ENCODE measurements around the gene FAM72C.
"Not testable (repeated sequence)": the region's sequence is repeated elsewhere in the genome, so short reads cannot be mapped to it uniquely, and the experiment has no call there.

The FAM72C gene

DNA sequence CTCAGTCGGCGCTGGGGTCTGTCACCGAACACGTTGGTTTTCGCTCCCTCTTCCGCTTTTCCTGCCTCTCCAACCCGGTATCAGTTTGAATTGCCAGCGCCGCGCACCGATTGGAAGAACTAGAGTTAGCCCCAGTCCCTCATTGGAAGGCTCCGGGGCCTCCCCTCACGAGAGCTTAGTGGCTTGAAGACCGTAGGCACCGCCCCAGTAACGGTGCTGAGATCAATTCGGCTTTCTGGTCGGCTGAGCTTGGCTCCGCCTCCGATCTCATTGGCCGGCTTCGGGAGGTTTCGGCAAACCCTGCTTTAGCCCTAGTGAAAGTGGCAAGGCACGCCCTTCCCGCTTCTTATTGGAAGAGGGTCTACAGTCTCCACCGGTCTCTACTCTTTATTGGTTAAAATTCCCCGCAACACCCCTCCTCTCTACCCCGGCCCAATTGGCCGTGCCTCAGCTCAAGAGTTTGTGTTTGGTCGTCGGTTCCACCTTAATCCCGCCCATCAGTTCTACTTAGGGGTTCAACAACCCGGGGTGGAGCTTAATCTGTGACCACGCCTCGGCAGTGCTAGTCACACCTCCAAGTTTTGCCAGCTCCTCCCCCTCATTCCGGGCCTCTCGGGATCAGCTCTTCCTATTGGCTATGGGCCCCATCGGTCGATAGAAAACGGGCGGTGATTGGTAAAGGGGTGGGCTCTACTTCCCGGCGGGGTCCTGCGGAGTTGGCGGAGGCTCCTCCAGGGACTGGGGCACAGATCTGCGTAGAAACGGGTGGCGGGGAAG lies at the start of gene FAM72C:
Gene FAM72C (minus strand): TSS at position 63 of the 777 bp plus-strand sequence. CDS start 845 bp downstream, outside the sequence.
- in situ Hi-C loops (cut with HindIII; ENCODE audit: low sequenced_read_pairs): not testable (repeated sequence)

GRCh38 chr1:144020001-144020738 lies 48.4 kb upstream of the FAM72C start:
- in situ Hi-C loops (cut with HindIII; ENCODE audit: low sequenced_read_pairs): not testable (repeated sequence)

DNA sequence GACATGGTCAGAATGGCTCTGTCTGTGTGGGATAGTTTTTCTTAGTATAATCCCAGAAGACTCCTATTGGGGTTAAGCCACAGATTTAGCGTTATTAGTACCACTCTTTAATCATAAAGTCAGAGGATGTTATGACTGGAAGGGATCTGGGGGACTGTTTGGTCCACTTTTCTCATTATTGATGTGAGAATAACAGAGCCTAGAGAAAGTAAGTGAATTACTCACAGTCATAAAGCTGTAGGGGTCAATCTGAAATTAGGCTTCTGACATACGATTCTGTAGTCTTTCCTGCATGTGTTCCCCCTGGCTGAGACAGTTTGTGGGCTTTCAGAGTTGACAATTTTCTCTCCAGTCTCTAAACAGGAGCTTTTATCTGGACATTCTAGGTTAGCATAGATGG lies 47.3 kb upstream of the FAM72C start:
- in situ Hi-C loops (cut with HindIII; ENCODE audit: low sequenced_read_pairs): not testable (repeated sequence)

GRCh38 chr1:144015180-144015966 lies 43.6 kb upstream of the FAM72C start:
- in situ Hi-C loops (cut with HindIII; ENCODE audit: low sequenced_read_pairs): not testable (repeated sequence)

- in situ Hi-C loops (cut with HindIII; ENCODE audit: low sequenced_read_pairs): not testable (repeated sequence)
Measured at GRCh38 chr1:144014528-144014927, 42.7 kb upstream of the FAM72C start.

- in situ Hi-C loops (cut with HindIII; ENCODE audit: low sequenced_read_pairs): not testable (repeated sequence)
Measured at GRCh38 chr1:144014121-144014520, 42.3 kb upstream of the FAM72C start.

DNA sequence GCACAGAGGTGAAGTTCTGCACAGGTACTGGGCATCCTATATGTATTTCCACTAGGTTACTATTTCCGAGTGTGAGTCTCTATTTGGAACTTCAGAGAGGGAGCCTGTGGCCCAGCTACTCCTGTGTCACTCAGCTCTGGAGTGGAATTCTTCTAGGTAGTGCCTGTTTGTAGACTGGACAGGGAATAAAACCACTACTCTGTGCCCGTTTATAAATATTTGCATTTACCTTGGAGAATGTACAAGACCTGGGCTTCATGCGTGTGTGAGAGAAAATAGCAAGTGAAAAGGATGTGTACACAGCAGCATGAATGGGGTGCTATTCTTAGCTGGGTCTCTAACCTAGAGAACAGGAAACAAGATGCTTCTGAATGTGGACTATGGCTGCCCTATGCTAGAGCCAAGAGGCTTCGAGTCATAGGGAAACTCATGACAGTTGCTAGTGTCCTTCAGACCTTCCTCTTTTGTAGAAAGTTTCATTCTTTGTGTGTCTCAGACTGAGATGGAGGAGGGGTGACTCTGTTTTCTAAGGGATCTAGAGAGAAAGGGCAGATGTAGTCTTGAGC lies 40.5 kb upstream of the FAM72C start:
- in situ Hi-C loops (cut with HindIII; ENCODE audit: low sequenced_read_pairs): not testable (repeated sequence)

DNA sequence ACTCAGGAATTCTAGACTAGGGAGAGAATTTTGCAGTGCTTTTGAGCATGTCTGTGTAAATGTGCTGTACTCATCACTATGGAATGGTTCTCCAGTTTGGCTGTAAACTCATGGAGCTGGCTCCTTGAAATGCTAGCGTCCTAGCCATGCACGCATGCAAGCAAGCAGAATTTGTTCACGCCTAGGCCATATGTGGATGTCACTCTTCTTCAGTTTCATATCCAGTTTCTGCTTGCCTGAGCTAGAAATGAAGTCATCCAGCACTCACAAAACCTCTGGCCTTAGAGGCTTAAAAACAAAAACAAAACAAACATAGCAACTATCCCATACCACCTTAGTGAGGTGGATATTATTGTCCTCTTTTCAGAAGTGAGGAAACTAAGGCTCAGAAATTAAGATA lies 37.6 kb upstream of the FAM72C start:
- in situ Hi-C loops (cut with HindIII; ENCODE audit: low sequenced_read_pairs): not testable (repeated sequence)

GRCh38 chr1:144004259-144004658 lies 32.5 kb upstream of the FAM72C start:
- in situ Hi-C loops (cut with HindIII; ENCODE audit: low sequenced_read_pairs): not testable (repeated sequence)

- in situ Hi-C loops (cut with HindIII; ENCODE audit: low sequenced_read_pairs): not testable (repeated sequence)
Measured at GRCh38 chr1:144003306-144004029, 31.7 kb upstream of the FAM72C start.

DNA sequence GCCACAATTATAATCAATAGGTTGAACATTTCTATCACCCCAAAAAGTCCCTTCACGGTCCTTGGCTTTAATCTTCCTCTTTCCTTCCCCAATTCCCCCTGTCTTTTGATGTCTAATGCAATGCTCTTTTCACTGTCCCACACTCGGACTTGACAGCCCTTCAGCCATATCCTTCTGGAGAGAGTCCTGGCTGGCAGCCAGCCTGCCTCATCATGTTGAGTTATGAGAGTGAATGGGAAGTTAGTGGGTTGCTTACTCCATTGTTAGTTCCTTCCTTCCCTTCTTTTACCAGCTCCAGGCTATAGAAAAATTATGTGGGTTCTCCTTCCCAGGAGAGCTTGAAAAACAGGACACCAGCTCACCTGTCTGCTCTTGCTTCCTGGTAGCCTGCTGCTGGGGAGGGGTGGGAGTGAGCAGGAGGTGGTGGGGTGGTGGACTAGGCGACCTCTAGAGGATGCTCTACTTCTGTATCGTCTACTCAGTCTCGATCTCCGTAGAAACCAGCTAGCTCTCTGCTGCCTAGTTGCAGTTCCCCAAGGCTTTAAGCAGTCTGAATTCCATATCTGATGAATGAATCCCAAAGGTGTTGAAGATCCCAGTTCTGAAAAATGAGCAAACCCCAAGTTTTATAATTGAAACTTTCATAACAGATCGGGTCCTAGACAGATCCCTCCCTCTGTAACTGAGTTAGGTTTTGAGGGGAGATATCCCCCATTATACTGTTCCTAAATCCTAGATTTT lies 30.5 kb upstream of the FAM72C start:
- in situ Hi-C loops (cut with HindIII; ENCODE audit: low sequenced_read_pairs): not testable (repeated sequence)

DNA sequence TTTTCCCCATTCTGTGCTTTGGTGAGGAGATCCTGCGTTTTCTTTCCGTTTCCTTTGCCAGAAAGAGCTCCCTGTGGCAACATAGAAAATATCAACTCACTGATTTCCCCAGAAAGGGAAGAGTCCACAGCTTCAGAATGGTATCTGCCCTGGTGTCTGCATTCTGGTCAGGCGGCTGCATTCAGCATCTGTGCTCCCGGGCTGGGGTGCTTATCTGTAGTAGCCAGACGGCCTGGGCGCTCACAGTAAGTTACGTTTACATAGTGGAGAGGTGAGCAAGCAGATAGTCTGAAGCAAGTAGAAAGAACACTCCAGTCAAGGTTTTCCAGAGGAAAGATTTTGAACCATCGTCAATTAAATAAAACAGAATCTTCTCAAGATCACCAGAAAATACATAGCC lies 29.3 kb upstream of the FAM72C start:
- in situ Hi-C loops (cut with HindIII; ENCODE audit: low sequenced_read_pairs): not testable (repeated sequence)

- in situ Hi-C loops (cut with HindIII; ENCODE audit: low sequenced_read_pairs): not testable (repeated sequence)
Measured at GRCh38 chr1:143996020-143996419, 24.2 kb upstream of the FAM72C start.

DNA sequence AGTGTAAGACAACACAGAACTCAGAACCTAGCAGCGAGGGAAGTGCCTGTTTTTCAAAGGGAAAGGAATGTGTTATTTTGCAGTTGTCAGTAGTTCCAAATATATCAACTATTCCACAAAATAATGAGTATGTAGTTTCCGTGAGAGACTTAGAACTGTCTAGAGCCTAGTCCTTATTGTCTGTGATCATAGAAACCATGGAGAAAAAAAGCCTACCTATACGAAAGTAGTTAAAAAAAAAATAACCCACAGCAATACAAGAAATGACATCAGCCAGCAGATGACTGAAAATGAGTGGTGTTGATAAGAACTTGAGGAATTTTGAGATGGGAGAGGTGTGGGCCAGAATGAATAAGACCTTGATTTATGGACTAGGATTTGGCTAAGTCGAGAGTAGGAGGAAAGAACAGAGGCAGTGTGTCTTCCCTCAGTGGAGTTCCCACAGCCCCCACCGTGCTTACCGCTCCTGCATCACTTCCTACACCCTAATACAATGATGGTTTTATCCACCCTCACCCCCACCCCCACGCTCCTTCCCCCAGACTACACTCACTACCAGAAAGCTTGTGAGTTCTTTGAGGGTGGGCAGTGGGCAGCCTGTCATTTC lies 21.6 kb upstream of the FAM72C start:
- in situ Hi-C loops (cut with HindIII; ENCODE audit: low sequenced_read_pairs): not testable (repeated sequence)

- in situ Hi-C loops (cut with HindIII; ENCODE audit: low sequenced_read_pairs): not testable (repeated sequence)
Measured at GRCh38 chr1:143990699-143991098, 18.9 kb upstream of the FAM72C start.

GRCh38 chr1:143989719-143990118 lies 17.9 kb upstream of the FAM72C start:
- in situ Hi-C loops (cut with HindIII; ENCODE audit: low sequenced_read_pairs): not testable (repeated sequence)

DNA sequence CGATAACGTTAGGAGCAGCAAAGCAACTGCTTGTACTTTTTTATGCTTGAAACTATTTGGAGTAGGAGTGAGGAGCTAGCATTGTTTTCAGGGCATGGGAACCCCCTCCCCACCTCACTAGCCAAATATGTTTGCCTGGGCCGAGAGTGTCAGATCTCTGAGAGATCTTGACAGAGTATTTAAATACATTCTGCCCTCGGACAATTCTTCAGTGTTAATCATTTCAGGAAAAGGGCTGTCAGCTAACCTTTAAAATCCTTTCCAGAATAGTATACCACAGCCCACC lies 17.6 kb upstream of the FAM72C start:
- in situ Hi-C loops (cut with HindIII; ENCODE audit: low sequenced_read_pairs): not testable (repeated sequence)

GRCh38 chr1:143988602-143989426 lies 17.0 kb upstream of the FAM72C start:
- in situ Hi-C loops (cut with HindIII; ENCODE audit: low sequenced_read_pairs): not testable (repeated sequence)

DNA sequence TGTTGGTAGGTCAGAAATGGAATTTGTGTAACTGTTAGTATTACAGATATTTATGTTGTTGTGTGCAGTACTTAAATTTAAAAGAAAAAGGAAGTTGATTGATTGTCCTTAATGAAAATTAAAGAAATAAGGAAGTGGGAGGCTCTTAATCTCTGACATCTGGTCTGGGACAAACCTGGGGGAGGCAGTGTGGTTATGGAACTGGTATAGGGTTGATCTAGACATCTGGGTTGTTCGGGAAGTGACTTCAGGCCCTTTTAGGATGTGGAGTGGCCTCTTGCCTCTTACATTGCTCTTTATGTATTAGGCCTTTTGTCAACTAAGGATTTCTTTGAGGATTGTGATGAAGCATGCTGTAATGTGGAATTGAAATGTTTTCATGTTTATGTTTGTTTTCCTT lies 16.1 kb upstream of the FAM72C start:
- in situ Hi-C loops (cut with HindIII; ENCODE audit: low sequenced_read_pairs): not testable (repeated sequence)
